Measurements from ENCODE around the gene TBC1D22A.

Gene TBC1D22A

DNA sequence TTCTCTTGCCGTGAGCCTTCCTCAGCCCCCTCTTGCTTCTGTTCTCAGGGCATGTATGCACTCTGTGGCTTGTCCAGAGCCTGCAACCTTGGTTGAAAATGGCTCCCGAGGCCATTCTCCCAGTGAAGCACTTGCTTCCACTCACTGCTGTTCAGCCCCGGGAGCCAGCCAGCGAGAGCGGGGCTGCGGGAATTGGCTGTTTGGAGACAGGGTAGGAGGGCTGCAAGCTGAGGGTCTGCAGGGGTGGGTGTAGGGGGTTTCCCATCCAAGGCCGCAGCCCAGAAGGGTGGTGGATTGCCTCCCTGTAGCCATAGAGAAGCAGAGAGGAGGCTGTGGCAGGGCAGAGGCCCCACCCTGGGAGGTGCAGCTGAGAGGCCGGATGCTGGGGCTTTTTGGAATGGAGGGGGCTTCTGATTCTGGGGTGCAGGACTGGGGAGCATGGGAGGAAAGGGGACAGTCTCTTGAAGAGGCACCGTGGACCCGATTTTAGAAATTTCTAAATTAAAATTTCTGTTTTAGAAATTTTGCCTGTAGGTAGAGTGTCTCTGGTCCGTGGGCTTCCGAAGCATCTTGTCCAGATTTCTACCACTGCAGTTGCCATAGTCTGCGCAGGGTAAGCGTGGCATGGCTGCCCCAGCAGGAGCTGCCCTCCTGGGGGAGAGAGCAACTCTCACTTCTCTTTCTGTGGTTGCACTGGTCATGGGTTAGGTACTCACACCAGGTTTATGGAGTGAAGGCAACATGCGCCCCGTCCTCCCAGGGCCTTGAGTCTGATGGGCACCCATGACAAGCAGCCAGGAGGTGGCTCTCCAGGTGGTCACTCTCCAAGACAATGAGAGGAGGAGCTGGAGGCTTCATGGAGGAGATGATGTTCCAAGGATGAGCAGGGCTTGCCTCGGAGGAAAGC is 100.2 kb downstream of the TBC1D22A start:
- no peak for DNase-seq

DNA sequence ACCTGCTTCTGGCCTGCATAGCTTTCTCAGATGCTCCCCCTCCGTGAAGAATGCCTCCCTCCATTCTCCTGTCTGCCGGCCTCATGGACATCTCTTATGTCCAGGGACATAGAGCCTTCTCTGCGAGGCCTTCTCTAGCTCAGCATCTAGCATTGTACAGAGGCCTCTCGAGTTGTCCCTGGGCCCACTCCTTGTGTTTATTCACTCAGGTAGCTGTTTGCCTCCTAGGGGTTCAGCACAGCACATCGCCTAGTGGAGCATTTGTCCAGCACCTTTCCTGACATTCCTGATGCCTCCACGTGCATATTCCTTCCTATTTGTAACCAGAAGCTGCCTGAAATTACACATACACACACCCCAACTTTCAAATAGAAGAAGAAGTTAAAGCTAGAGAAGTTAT is 101.3 kb downstream of the TBC1D22A start:
- no peak for DNase-seq

DNA sequence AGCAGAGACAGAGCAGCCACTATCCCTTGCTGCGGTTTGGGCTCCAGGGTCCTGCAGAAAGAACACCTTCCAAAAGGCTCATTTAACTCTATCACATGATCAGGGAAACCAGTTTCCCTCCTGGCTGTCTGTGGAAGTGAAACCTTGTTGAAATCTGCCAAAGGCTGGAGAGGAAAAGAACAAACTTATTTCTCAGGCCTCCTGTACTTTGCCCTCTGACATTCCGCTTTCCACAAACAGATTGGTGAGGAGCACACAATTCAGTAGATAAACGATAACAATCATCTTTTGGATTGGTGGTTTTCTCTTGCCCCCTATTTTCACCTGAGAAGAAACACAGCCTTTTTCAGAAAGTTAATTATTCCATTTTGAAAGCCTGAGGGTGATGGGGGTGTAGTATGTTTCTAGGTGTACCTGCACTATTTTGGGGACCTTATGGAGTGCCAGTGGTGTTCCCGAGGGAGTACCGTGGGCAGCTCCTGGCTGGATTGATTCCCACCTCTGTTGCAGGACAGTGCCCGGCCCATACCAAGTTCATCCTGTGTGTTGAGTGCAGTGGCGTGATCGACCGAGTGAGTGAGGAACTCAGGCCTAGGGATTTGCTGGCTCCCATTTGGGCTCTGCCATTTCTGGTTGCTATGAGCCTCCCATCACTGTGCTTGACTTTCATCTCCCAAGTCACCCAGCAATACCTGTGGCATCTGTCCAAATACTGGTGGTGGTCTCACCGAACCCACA is 102.0 kb downstream of the TBC1D22A start:
- no peak for DNase-seq

DNA sequence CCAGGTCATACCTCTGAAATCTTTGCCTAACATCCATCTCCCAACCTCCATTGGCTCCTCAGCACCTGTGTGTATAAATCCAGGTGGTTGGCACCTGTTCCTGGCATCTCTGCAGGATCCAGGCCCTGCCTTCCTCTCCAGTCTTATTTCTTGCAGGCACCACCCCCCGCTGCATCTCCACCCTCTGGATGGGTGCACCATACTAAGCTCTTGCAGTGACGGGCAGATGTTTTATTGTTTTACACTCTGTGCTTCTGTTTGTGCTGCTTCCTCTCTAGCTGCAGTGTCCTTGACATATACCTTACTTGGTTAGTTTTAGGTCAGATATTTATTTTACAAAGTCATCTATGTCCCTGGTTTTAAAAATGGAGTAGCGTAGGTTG is 102.6 kb downstream of the TBC1D22A start:
- no peak for DNase-seq

DNA sequence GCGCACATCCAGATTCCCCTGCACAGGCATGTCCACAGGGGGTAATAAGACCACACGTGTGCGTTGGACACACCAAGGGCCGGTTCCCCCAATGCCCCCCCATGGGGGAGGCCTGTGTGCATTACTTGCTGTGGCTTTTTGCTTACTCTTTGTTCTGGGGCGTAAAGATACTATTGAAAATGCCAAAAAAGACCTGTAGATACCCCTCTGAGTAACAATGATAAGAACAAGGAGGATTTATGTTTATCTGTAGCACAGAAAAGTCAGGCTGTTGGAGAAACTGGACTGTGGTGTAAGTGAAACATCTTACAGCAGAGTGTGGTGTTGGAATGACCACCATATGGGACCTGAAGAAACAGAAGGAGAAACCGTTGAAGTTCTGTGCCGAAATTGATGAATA is 103.2 kb downstream of the TBC1D22A start:
- no peak for DNase-seq

DNA sequence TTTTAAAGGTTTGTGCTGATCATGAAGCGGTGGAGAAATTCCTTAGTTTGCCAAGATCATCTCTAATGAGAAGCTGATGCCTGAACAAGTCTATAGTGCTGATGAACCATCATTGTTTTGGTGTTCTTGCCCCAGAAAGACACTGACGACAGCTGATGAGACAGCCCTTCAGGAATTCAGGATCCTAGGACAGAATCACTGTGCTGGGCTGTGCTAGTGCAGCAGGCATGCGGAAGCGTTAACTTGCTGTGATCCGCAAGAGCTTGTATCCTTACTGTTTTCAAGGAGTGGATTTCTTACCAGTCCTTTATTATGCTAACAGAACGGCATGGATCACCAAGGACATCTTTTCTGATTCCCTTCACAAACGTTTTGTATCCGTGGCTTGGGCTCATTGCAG is 104.1 kb downstream of the TBC1D22A start:
- no peak for DNase-seq

DNA sequence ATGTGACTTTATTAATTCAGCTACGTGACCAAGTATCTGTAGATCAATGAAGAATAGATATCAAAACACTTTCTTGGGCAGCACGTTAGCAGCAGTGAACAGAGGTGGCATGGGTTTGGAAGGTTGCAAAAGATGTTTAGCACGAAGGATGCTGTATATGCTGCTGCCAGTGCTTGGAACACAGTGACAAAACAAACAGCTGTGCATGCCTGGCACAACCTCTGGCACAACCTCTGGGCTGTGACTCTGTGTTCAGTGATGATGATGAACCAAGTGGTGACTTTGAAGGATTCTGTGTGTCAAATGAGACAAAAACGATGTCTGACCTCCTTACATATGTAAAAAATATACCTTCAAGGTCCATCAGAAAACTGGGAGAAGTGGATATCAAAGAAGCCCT is 104.7 kb downstream of the TBC1D22A start:
- no peak for DNase-seq

DNA sequence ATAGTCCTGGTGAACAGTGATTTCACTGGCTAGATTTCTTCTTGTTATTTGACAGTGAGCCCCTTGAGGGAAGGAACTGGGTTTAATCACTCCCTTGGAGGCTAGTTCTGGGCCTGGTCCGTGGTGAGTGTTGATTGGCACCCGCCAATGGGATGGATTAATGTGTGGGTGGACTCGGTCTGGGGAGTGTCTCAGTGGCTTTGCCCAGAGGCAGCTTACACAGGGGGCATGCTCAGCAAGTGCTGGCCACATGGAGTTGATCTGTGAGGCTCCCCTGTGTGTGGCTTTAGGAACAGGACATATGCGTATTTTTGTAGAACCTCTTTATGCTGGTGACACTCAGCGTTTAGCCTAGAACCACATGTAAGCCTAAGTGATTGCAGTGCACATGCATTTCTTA is 106.9 kb downstream of the TBC1D22A start:
- no peak for DNase-seq

DNA sequence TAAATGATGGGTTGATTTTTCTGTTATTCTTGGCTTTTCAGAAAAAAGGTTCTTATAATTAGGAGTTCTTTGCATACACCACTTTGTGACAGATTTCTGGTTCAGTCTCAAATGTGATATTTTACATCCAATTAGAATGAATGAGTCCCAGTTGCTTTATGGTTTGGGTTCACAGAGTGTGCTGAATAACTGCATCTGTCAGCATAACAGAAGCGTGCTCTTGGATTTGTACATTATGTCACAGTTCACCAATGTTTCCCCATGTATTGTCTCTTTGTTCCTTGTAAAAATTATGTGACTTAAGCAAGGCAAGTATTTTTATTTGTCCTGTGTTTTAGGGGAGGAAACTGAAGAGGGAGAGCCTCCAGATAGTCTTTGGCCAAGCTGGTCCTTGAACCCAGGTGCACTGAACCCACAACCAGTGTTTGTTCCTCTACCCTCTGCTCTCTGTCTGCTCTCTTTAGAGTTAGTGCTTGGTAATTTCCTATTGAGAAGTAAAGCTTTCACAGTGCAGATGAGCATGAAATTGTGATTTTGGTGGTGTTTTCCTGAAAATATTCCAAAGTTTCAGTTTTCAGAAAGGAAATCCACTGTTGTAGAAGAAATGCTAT is 107.5 kb downstream of the TBC1D22A start:
- no peak for DNase-seq

DNA sequence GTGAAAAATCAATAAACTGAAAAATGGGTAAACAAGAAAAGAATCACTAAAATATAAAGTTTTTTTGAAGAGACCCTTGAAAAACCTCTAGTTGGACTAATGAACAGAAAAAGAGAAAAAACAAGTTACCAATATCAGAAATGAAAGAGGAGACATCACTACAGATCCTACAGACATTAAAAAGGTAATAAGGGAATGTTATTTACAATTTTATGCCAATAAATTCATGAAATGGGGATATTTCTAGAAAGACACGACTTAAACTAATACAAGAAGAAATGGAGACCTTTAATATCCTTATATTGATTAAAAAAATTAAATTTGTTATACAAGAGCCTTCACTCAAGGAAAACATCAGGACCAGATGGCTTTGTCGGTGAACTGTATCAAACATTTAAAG is 109.4 kb downstream of the TBC1D22A start:
- DNase-seq: no peak

DNA sequence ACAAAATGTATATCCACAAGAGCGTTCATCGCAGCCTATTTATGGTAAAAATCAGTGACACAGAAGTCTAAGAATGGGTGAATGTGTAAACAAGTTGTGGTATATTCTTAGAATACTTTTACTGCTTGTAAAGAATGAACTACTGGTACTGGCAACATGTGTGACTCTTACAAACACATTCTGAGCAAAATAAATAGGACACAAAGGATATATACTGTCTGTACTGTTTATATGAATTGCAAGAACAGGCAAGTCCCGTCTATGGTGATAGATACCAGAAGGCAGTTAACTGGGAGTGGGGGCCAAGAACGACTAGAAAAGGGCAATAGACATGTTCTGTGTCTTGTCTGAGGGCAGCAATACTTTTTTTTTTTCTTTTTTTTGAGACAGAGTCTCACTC is 112.6 kb downstream of the TBC1D22A start:
- DNase-seq: no peak

DNA sequence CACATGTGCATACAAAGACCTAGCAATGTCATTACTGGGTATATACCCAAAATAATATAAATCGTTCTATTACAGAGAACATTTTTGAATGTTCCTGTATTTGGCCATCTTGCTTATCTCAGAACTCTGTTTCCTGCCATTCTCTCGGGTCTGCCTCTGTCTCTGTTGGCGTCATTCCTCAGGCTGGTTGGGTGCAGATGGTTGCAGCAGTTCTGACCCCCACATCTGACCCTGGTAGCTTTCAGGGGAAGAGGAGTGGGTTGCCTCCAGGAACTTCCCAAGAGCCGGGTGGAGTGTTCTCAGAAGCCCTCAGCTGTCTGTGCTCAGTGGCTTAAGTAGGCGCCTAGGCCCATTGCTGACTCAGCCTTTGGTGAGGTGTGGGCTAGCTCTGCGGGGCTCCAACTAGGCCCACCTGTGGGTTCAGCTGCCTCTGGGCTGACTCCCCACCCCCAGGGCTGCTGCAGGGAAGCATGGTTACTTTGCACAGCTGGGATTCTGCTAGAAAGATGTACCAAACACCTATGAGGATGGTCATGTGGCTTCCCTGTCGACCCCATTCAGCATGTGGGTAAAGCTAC is 114.0 kb downstream of the TBC1D22A start:
- no peak for DNase-seq

DNA sequence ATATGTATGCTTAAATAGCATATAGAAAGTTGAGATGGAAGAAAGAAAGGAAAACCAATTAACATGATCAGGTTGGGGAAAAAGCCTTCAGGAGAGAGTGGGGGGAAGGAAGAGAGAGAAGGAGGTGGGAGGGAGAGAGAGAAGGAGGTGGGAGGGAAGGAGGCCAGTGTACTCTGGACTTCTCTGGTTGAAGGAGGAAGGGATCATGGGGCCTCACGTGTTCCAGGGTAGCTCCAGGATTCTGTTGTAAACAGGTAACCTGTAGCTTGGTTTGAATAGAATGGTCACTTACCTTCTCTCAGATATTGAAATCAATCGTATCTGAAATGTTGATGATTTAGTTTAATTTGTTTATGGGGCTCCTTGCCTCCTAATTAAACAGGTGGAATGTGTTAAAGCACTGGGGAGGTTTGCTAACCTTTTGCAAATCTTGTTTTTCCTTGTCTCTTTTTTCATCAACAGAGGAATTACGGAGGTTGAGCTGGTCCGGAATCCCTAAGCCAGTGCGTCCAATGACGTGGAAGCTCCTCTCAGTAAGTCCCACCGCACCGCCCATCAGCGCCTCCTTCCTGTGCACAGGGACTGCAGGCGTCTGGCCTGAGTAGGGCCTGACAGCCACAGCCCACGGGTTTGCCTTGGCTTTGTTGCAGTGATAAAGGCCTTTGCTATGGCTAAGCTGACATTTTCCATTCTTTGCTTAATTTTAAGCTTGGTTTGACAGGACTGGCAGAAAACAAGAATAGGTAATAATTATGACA is 115.9 kb downstream of the TBC1D22A start:
- DNase-seq: no peak

DNA sequence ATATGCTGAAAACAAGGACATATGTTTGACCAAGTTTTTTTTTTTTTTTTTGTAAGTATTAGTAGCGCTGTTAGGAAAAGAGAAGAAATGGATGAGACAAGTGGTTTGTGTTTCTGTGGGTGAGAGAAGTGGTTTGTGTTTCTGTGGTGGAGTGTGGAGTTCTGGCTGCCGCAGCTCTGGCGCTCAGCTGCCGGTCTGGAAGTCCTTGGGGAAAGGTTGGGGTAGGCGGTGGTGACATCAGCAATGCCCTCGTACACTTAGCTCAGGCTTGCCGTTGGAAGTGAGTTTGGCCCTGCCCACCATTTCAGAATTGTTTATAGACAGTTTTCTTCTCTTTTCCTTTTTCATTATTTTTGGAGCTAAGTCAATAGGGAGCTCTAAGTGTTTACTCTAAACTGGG is 116.6 kb downstream of the TBC1D22A start:
- no peak for DNase-seq

DNA sequence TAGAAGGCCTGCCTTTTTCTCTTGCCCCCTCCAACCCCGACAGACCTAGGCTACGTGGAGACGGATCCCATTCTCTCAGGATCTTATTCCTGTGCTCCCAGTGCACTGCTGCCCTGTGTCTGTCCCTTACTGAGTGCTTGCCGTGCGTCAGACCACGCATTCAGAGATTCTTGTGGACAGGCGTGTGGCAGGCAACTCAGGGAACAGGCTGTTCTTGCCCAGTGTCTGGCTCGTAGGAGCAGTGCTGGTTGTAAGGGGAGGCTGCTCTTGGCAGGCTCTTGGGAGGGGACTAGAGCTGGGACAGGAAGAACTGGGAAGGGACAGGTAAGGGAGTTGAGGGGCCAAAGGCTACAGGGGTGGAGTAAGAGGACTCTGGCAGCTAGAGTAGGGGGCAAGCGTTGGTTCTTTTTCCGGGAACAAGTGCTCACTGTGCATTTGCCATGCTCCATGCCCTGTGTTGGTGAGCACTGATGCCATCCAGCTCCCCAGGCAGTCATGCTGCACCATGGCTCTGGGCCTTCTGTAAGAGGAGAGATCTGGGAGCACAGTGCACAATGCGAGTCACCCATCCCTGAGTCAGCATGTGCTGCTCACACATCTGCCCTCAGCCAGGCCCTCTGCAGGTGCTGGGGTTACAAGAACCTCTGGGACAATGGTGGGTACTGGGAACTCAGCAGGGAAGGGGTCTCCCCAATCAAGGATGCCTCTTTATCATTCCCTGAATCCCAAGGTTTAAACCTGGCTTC is 119.1 kb downstream of the TBC1D22A start:
- DNase-seq: no peak

DNA sequence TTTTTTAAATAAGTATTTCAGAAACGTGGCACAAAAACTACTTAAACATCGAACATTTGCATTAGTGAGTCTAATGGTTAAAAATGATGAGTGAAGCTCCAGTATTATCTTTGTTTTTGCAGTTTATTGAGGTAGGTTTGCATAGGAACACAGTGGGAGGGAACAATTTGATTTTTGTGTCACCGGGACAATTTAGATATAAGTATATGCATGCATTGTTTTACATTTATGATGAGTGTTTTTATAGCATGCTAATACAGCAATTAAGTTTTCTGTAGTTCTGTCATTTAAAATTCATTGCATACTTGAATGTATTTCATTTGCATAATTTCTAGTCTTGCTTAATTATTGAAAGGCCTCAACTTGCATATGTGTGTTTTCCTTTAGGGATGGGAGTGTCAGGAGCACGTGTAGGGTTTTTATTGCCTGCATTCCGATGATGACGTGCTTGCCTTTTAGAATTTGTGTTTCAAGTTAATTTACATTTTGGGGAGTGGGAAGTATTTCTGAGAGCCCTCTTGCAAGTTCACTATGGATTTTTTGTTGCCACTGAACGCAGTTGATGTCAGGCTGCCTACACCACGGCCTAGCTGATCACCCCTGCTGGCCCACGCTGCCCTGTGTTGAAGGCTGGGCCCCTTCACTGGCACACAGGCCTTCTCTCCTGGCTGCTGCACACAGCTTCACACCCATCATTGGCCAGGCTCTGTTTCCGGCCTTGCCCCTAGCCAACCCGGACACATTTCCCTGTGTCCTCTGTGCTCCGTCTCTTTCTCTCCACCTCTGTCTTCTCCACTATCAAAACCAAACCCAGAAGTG is 120.9 kb downstream of the TBC1D22A start:
- no peak for DNase-seq

DNA sequence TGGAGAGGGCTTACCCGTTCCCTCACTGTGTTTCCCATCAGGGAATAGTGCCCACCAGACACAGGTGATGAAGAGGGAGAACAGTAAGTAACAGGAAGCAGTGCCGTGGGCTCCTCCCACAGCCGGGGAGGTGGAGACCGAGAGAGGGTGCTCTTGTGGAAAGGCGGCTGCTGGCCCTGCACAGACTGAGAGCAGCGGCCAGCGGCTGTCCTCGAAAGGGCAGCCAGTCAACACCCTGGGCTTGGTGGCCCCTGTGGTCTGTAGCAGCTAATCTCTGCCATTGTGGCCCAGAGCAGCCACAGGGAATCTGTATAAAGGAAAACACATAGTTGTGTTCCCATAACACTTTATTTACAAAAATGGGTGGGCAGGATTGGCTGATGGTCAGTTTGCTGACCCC is 121.9 kb downstream of the TBC1D22A start:
- no peak for DNase-seq

DNA sequence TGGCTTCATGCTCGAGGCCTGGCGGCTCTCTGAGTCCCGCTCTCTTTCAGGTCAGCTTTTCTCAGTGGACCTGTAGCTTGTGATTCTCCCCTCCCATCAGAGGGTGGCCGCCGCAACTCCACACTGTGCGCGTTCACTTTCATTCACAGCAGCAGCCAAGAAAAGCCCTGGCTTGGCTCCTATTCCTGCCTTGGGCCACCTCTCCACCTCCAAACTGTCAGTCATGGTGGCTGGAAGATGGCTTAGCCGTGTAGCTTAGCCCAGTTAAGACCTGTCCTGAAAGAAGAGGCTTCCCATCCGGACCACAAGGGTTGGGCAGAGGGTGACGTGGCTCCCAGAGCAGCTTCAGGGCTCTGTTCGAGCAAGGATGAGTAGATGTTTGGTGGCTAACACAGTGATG is 125.5 kb downstream of the TBC1D22A start:
- DNase-seq: no peak

DNA sequence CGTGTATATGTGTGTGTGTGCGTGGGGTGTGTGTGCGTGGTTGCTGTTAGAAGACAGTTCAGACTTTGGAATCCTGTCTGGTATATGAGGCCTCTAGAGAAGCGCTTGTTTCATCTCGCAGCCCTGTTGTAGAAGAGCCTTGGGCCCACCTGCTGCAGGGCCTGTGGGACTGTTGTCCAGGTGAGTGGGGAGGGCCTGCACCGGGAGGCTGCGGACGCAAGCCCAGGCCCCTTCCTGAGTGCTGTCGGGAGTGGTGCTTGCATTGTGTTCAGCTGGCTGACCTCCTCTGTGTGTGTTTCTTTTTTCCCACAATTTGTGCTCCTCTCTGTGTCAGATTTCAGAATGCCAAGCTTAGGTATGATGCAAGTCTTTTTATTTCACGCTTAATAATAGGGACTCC is 128.4 kb downstream of the TBC1D22A start:
- DNase-seq: no peak

DNA sequence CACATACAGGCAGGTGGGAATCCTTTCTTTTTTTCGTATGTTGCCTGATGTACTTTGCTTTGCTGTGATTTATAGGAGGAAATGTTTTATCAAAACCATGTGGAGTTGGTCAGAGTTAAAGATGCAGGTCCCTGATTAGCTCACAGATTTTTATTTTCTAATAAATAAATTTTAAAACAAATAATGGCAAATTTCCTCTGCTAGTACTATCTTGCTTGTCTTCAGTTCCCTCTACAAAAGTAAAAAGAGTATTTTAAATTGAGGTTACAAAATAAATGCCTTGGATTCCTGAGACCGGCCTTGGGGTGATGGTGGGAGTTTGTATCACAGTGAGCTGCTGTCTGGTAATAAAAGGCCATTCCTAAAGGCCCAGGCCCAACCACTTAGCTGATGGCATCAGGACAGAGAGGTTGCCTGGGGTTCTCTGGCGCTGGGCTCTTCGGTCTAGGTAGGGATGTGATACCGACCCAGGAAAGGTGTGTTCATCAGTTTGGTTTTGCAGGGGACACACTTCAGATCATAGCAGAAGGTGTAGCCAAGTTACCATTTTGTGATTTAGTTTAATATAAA is 129.0 kb downstream of the TBC1D22A start:
- no peak for DNase-seq

DNA sequence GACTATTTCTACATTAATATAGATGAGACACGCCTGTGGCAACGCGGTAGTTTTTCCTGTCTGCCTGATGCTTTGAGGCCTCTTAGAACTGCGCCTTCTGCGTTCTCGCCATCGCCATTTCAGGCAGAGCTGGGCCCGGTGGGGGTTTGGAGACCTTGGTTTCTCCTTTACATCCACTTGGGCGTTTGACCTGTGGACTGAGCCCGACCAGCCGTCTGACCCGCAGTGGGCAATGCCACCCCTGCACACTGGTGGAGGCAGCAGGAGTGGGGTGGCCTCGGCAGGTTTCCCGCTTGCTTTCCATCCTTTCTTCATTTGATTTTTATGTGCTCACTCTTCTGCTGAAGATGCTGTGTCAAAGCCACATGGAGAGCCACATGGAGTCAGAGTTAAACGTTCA is 130.4 kb downstream of the TBC1D22A start:
- no peak for DNase-seq
